Measurements from ENCODE around the gene AGXT2.

The AGXT2 gene

DNA sequence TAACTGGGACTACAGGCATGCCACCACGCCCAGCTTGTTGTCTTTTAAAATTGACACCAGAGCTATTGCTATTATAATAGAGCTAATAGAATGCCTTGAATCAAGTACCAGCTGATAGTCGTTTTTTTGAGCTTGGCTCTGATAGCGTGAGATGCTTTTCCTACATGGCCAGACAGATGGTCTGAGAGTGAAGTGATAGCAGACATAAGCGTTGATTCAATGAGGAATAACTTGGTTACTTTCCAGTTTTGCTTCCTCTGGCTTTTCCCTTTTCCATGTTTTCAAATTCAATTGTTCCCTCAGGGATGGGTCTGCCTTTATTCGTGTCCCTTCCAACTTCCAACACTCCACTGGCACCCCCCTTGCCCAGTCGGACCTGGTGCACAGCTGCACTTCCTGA, 15.4 kb downstream of the AGXT2 start:
- H3K4me1 ChIP-seq (ENCODE audit: control insufficient read depth, low read length), result no peaks in the 10 kb centered on the region
- no peak overlapping the region for H3K4me2 ChIP-seq (ENCODE audit: low read length)
- H3K9me2 ChIP-seq (replicated peaks; ENCODE audit: control insufficient read depth, low read length), result no peaks in the 10 kb centered on the region
- H3F3A ChIP-seq (ENCODE audit: control insufficient read depth, insufficient read depth), result no peaks in the 10 kb centered on the region
- TF ChIP-seq, protein P1, sequence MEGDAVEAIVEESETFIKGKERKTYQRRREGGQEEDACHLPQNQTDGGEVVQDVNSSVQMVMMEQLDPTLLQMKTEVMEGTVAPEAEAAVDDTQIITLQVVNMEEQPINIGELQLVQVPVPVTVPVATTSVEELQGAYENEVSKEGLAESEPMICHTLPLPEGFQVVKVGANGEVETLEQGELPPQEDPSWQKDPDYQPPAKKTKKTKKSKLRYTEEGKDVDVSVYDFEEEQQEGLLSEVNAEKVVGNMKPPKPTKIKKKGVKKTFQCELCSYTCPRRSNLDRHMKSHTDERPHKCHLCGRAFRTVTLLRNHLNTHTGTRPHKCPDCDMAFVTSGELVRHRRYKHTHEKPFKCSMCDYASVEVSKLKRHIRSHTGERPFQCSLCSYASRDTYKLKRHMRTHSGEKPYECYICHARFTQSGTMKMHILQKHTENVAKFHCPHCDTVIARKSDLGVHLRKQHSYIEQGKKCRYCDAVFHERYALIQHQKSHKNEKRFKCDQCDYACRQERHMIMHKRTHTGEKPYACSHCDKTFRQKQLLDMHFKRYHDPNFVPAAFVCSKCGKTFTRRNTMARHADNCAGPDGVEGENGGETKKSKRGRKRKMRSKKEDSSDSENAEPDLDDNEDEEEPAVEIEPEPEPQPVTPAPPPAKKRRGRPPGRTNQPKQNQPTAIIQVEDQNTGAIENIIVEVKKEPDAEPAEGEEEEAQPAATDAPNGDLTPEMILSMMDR (IDR thresholded peaks at IDR 0.05; ENCODE audit: low read depth, low read length, poor library complexity, severe bottlenecking), result no peak
- TF ChIP-seq EZH2phosphoT487 (IDR thresholded peaks at IDR 0.05; ENCODE audit: borderline replicate concordance, low read length), result no peak
- H4K20me1 ChIP-seq (ENCODE audit: control insufficient read depth, insufficient read depth, low read depth, low read length), result no peaks in the 10 kb centered on the region
- no peak overlapping the region for H3K27ac ChIP-seq (ENCODE audit: low read depth, low read length)
- H3K9me3 ChIP-seq (ENCODE audit: control insufficient read depth, insufficient read depth, low read length), result no peaks in the 10 kb centered on the region
- no peaks in the 10 kb centered on the region for H3K27me3 ChIP-seq (ENCODE audit: control insufficient read depth, low read length)
- no peaks in the 10 kb centered on the region for H3K36me3 ChIP-seq (ENCODE audit: control insufficient read depth, low read length)
- H3K79me2 ChIP-seq (ENCODE audit: control insufficient read depth, low read length), result no peaks in the 10 kb centered on the region
- no peak overlapping the region for H3K4me3 ChIP-seq (ENCODE audit: low read length)

DNA sequence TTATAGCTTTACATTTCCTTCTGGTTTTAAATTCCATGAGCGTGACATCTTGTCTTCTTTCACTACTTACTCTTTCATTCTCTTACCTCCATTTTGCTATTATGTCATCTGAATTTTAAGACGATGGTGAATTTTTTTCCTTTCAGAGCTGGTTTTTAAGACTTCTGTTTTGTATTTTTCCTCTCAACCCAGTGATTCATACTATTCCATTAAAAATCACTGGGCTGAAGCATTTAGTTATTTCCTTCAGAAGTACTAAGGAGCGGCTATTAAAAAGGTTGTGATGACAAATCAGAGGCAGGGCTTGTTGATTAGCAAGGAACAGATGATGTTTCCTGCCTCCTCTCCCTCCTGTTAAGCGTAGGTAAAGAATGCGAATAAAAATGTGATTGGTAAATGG, 16.5 kb downstream of the AGXT2 start:
- TF ChIP-seq, protein P1 (IDR thresholded peaks at IDR 0.05; ENCODE audit: low read depth, low read length, poor library complexity, severe bottlenecking), result no peak
- no peak for TF ChIP-seq EZH2phosphoT487 (IDR thresholded peaks at IDR 0.05; ENCODE audit: borderline replicate concordance, low read length)
- no peaks in the 10 kb centered on the region for H3F3A ChIP-seq (ENCODE audit: control insufficient read depth, insufficient read depth)
- no peak overlapping the region for H3K4me3 ChIP-seq (ENCODE audit: low read length)
- no peaks in the 10 kb centered on the region for H3K79me2 ChIP-seq (ENCODE audit: control insufficient read depth, low read length)
- peaks cover 3% of the 10 kb centered on the region; the same call in 1 of the 2 replicates for H3K27me3 ChIP-seq (ENCODE audit: control insufficient read depth, low read length)
- no peak overlapping the region for H3K27ac ChIP-seq (ENCODE audit: low read depth, low read length)
- no peaks in the 10 kb centered on the region for H3K36me3 ChIP-seq (ENCODE audit: control insufficient read depth, low read length)
- no peaks in the 10 kb centered on the region for H4K20me1 ChIP-seq (ENCODE audit: control insufficient read depth, insufficient read depth, low read depth, low read length)
- H3K4me2 ChIP-seq (ENCODE audit: low read length), result no peak overlapping the region
- no peaks in the 10 kb centered on the region for H3K4me1 ChIP-seq (ENCODE audit: control insufficient read depth, low read length)
- no peaks in the 10 kb centered on the region for H3K9me3 ChIP-seq (ENCODE audit: control insufficient read depth, insufficient read depth, low read length)
- no peaks in the 10 kb centered on the region for H3K9me2 ChIP-seq (replicated peaks; ENCODE audit: control insufficient read depth, low read length)

DNA sequence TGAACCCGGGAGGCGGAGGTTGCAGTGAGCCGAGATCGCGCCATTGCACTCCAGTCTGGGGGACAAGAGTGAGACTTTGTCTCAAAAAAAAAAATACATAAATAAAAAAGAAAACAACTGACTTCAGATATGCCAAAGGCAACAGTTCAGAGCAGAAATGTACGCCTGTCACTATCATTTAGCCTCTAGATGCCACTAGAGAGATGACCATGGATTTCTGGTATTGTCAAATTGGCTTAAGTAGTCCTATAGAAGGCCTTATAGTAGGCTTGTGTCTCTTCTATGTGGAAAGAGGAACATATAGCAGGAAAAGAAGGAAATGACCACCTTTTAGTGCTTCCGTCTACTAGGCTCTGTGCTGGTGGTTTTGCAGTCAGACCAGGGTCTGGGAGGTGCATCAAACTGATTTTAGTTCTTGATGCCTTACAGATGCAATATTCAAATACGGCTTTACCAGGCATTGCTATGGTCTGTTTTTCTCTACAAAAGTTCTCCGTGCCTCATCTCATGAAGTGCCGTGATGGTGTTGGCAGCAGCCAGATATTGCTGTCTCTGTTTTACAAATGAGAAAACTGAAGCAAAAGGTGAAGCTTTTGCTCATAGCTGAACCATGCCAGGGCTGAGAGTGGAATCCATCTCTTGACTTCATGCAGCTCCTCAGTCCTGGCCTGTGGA, 17.2 kb downstream of the AGXT2 start:
- Histone ChIP-seq H4K20me1 (ENCODE audit: control insufficient read depth, insufficient read depth, low read depth, low read length) (no peaks in the 10 kb centered on the region), H3K9me2 (replicated peaks; ENCODE audit: control insufficient read depth, low read length) (no peaks in the 10 kb centered on the region), H3K4me3 (ENCODE audit: low read length) (no peak overlapping the region), H3K4me2 (ENCODE audit: low read length) (no peak overlapping the region), H3K4me1 (ENCODE audit: control insufficient read depth, low read length) (no peaks in the 10 kb centered on the region), H3K79me2 (ENCODE audit: control insufficient read depth, low read length) (no peaks in the 10 kb centered on the region), H3K9me3 (ENCODE audit: control insufficient read depth, insufficient read depth, low read length) (no peaks in the 10 kb centered on the region), H3K27me3 (ENCODE audit: control insufficient read depth, low read length) (peaks cover 3% of the 10 kb centered on the region; the same call in 1 of the 2 replicates), H3F3A (ENCODE audit: control insufficient read depth, insufficient read depth) (no peaks in the 10 kb centered on the region), H3K36me3 (ENCODE audit: control insufficient read depth, low read length) (no peaks in the 10 kb centered on the region), H3K27ac (ENCODE audit: low read depth, low read length) (no peak overlapping the region)
- TF ChIP-seq, protein P1 (IDR thresholded peaks at IDR 0.05; ENCODE audit: low read depth, low read length, poor library complexity, severe bottlenecking), result no peak
- no peak for TF ChIP-seq EZH2phosphoT487 (IDR thresholded peaks at IDR 0.05; ENCODE audit: borderline replicate concordance, low read length)
